OCI-M2 (cell line): ENCODE data around the gene DNAH7.

Experiments
- DNase-seq: peaks from one replicate; lab custom pipeline; 2025; ENCODE audit not compliant: unreplicated experiment; lab: John Stamatoyannopoulos, UW

DNAH7 gene

DNA sequence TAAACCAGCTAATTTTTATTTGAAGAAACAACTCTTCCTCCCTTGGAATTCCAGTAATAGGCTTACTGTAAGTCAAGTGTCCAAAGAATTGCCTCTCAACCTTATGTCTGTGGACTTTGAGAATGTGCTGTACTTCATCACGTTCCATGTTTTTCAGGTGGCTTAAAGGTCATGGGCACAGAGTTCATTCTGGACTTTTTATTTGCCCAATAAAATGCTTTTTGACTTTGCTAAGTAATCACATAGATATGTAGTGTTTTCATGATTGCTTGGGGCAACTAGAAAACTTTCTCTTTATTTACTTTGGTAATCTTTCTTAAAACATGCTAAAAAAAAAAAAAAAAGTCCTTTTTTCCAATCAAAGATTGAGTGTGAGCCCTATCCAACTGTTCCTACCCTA is 10.4 kb upstream of the DNAH7 start:
- no peak for DNase-seq

DNA sequence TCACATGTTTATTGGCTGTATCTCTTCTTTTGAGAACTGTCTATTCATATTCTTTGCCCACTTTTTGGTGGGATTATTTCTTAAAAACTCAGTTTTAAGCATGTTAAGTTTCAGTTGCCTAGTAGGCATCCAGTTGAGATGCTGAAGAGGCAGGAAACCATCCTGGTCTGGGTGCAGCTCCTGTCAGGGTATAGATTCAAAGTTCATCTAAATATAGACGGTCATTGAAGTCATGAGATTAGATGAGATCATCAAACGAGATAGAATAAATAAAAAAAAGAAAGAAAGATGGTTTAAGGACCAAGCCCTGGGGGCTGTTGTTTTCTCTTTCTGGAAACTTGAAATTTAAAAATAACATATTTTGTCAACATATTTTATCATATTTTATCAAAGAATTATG is 9.2 kb upstream of the DNAH7 start:
- no peak for DNase-seq

DNA sequence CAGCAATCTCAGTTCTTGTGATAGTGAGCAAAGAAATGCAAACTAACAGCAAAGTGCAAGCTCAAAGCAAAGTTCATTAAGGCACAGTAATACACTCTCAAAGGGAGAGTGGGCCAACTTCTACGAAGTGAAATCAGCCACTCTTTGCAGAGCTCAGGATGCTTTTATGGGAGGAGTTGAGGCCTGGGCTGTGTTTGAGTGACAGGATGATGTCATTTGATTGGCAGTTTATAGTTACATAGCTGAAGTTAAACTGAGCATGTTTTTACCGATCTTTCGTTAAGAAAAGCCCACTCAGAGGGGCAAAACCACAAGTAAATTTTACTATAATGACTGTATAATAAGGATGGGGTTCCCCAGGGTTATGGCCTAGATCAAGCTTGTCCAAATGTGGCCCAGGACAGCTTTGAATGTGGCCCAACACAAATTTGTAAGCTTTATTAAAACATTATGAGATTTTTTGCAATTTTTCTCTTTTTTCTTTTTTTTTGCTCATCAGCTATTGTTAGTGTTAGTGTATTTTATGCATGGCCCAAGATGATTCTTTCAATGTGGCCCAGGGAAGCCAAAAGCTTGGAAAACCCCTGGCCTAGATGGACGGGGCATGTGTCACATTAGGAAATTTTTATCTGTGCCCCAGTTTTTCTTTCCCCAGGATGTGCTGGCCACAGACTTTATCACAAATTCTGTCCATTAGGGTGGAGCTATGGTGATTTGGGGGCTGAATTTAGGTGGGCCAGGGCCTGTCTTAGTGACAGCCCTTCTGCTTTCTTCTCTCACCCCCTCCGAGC is 8.3 kb upstream of the DNAH7 start:
- DNase-seq, result no peak

DNA sequence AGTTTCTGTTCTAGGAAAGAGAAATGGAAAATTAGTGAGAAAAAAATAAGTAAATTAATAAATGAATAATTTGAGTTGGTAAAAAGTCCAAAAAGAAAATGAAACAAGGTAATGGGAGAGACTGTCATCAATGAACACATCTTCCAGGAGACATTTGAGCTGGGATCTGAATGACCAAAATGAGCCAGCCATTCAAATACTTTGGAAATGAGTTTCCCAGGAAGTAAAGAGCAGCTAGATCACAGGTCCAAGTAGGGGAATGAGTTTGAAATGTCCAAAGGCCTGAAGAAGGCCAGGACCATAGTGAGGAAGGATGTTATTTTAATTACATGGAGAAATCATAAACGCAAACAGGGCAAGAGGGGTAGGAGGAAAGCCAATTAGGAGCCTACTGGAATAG is 6.6 kb upstream of the DNAH7 start:
- DNase-seq, result no peak

DNA sequence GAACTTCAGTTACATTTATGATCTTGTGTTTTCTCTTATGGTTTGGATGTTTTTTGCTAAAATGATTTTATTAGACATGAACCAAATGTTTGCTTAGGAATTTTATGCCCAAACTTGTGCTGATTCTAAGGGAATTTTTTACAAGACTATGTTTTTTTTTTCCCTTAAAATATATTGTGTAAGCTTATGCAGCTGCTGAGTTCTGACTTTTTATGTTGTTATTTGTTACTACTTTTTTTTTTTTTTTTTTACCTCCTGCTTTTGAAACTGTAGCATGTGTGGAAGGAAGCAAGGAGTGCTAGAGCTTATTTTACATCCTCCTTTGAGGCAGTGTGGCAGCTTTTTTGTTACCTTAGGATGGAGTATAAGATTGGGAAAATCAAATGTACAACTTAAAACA is 6.0 kb upstream of the DNAH7 start:
- DNase-seq, result no peak

DNA sequence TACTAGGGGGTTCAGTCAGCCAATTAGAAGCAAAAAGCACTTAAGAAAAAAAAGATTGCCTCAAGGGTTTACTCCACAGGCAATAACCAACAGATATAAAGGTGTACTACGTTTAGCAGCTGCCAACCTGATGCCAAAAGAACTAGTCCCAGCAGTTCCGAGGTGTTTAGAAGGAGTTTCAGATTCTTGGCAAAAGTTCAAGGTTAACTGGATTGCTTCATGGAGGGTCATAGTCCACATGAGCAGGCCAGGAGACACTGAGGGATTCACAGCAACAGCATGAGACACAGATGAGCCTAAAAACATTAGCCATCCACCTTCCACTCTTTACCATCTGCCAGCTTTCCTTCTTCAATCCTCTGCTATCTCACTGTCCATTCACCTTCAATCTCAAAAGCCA is 4.9 kb upstream of the DNAH7 start:
- no peak for DNase-seq

DNA sequence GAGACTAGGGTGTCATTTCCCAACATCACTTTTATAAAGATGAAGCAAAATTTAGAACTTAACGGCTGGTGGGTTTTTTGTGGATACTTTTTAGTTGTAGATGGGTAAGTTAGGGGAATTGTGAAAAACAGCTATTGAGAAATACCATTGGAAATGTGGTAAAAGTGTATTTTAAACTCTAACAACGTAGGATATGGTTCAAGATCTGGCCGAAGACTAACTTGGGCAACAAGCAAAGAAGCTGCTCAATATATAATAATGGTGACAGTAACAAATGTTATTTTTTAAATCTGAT is 1.6 kb downstream of the DNAH7 start:
- no peak for DNase-seq

DNA sequence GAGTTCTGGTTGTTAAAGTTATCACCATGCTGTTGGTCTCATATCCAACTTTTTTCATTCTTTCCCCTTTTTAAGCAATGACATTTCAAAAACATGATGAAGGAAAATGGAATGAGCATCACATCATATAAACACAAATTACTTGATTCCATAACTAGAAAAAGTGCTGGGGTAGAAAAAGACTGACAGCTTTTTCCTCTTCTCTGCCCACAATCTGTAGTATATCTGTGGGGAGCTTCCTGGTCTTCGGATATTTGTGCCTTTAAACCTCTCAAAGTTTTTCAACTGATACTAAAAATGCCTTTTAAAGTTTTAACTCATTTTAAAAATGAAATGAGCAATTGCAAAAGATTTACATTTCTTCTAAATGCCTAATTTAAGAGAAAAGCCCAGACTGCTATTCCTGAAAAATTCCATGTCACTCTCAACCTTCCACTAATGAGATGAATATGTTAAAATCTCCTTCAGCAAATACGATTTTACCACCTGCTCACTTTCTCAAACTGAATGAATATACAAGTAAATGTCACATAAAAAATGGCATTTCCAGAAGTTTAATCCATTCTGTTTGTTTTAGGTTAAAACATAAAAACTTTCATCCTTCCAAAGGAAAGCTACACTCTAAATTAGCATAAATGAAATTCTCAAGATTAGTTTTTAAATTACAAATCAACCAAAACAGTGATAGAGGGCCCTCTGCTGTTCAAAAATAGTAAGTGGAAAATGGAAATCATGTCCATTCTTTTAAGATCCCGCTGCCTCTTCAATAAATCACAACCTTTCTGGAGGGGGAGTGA is 2.1 kb downstream of the DNAH7 start:
- DNase-seq, result no peak

DNA sequence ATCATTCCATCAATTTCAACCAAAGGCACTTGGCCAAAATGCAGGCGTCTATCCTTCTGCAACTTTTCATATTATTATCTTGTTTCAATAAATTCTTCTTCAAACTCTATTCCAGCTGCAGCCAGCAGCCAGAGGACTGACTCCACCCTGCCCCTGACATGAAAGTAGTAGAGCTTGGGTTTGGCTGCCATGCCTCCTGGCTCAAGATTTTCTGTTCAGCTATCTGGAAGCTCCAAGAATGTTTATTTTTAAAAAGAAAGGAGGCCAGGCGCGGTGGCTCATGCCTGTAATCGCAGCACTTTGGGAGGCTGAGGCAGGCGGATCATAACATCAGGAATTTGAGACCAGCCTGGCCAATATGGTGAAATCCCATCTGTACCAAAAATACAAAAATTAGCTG is 4.9 kb downstream of the DNAH7 start:
- no peak for DNase-seq

DNA sequence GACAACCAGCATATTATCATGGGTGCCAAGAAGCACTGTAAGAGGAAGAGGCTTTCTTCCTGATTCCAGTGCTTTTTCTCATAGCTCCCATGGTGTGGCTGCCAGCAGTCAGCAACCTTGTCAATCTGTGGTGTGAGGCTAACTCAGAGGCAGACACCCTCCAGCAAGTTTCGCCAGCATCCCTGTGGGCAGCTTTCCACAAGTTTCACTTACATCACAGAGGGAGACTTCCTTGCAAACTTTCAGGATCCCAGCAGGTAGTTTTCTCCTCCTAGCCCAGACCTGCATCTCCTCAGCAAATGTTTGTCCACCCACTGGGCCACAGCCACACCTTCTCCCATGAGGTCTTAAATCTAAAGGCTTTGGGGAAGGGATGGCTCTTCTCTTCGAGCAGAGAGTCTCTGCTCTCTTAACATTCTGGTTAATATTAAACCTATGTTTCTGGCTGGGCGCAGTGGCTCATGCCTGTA is 9.1 kb downstream of the DNAH7 start:
- no peak for DNase-seq

DNA sequence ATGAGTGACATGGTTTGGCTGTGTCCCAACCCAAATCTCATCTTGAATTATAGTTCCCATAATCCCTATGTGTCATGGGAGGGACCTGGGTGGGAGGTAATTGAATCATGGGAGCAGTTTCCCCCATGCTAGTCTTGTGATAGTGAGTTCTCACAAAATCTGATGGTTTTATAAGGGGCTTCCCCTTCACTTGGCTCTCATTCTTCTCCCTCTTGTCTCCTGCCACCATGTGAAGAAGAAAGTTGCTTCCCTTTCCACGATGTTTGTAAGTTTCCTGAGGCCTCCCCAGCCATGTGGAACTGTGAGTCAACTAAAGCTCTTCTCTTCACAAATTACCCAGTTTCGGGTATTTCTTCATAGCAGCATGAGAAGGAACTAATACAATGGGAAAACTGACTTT is 14.0 kb downstream of the DNAH7 start:
- no peak for DNase-seq

DNA sequence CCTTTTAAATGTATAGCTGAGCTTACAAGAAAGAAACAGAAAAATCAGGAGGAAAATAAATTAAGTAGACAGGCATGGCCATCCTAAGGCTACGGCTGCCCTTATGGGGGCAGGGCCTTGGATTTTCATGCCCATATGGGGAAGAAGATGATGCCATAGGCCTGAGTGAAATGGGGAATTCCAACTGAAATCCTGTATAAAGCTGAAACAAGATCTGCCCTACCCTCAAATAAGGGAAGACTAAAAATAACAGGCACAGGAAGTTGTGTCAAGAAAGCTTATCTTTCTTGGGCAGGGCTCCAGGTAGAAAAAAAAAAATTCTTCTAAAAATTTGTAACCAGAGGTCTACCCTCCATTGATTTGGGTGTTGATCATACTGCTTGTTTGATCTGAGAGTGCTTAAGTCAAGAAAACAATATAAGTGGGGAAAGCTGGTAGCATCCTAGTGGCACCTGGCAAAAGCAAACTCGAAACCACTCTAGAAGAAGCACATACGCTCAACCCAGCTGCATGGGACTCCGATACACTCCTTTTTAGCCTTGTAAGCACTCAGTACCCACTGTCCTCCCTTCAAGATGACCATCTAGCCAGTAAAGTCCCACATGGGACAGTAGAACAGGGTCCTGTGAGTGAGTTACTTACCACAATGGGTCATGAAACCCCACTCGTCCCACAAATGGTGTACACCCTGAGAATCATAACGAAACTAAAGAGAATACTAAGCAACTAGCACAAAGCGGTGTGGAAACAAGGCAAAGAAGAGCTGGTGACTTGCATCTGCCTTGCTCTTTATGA is 22.3 kb downstream of the DNAH7 start:
- DNase-seq, result no peak

DNA sequence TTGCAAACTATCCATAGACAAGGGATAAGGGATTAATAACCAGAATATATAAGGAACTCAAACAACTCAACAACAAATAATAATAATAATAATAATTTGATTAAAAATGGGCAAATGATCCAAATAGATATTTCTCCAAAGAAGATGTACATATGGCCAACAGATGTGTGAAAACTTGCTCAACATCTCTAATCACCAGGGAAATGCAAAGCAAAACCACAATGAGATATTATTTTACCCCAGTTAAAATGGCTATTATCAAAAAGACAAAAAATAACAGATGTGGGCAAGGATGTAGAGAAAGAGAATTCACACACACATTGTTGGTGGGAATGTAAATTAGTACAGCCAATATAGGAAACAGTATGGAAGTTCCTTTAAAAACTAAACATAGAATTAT is 26.9 kb downstream of the DNAH7 start:
- DNase-seq, result no peak

DNA sequence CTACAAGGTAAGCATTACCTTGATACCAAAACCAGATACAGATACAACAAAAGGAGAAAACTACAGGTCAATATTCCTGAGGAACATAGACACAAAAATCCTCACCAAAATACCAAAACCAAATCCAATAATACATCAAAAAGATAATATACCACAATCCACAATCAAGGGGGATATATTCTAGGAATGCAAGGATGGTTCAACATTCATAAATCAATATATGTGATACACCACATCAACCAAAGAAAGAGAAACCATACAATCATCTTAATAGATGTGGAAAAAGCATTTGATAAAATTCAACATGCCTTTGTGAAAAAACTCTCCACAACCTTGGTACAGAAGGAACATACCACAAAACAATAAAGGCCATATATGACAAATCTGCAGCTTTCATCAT is 28.4 kb downstream of the DNAH7 start:
- DNase-seq, result no peak

DNA sequence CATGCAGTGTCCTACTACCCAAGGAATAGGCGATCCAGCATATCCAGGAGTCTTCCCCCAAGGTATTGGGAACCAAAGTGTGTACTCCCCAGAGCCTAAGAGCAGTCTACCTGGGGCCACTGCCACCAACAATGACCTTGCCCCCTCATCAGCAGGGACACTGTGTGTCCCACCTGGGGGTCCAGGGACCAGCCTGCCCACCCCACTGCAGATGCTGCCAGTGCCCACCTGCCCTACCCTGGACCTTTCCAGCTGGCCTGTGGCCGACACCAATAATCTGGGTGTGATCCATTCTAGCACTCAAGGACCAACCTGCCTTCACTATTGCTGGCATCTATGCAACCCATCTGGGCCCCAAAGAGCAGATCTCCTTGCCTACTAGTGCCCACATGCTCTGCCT is 32.2 kb downstream of the DNAH7 start:
- no peak for DNase-seq

DNA sequence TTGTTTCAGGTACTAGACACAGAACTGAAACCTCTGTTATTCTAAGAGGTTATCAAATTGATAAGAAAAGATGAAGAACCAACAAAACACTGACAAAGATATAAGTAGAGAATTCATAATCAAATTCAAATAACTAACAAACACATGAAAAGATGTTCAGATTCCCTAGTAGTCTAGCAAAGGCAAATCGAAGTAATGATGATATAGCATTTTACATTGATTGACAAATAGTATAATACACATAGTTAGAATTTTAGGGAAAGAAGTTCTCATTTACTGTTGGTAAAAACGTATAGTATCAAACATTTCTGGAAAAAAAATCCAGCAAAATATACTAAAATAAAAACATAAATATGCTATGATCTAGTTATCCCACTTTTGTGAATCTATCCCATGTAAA is 50.6 kb downstream of the DNAH7 start:
- no peak for DNase-seq

DNA sequence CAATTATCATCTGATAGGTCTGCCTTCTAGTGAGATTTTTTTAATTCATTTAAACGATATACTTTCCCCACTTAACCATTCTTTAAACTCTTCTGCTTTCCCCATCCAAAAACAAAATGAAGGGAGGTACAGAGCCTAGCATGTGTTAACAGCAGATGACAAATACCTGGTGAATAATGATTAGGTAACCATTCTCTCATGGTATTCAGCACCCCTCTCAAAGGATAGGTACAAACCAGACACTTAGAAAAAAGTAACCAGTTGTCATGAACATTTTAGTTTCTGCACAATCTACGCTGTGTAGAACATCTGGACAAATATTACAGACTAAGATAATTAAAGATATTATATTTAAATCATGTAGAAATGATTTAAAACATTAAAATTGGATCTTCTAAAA is 56.3 kb downstream of the DNAH7 start:
- no peak for DNase-seq

DNA sequence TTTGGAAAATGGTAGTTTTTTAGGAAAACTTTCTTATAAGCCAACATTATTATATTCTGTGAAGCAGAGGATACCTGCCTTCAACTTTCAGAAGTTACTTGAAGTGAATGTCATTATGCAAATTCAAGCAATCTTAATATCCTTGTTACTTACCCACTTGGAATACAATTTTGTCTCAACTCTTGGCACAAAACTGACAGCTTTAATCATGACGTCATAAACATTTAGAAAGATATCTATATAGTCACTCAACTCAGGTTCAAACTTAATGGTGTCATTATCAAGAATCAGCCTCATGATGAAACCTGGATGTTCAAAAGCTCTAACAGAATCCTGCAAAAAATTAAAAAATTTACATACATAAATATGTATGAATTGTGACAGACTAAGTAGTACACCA is 68.1 kb downstream of the DNAH7 start:
- DNase-seq, result no peak

DNA sequence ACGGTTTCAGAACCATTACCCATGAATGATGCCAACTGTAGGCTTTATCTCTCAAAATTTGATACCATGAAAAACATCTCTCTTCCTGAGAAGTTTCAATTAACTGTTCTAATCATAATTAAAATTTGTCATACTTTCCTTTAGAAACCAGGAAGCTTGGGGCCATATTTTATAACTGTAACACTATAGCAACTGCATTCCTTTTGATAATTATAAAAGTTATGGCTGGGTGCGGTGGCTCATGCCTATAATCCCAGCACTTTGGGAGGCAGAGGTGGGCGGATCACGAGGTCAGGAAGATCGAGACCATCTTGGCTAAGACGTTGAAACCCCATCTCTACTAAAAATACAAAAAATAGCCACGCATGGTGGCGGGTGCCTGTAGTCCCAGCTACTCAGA is 70.6 kb downstream of the DNAH7 start:
- no peak for DNase-seq

DNA sequence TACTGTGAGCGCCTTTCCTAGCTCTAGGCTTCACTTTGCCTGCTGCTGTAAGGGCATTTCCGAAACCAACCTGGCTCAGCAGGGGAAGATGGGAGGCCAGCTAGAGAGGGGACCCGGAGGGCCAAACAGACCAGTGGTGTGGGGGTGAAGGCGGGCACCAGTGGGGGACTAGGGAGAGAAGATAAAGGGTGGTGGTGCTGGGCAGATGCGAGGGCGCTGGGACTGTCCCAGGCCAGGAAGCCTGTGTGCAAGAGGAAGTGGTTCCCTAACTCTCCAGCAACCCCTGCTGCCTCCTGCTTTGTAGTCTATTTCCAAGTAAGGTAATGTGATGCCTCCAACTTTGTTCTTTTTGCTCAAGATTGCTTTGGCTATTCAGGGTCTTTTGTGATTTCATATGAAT is 73.1 kb downstream of the DNAH7 start:
- DNase-seq, result no peak

DNA sequence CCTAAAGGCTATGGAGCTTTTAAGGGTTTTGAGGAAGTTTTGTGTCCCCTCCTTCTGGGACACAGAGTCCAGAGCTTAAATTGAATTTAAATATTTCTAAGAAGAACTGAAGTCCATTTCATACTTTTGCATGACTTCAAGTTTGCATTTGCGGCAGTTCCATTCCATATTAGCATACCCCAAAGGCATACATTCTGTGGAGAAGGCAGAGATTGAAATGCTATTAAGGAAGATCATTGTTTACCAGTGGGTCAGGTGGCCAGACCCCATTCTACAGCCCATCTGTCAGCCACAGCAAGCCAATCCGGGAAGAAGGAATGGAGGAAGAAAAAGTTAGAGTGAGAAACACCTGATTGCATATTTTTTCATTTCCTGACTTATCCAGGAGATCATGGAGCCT is 75.0 kb downstream of the DNAH7 start:
- DNase-seq, result no peak

DNA sequence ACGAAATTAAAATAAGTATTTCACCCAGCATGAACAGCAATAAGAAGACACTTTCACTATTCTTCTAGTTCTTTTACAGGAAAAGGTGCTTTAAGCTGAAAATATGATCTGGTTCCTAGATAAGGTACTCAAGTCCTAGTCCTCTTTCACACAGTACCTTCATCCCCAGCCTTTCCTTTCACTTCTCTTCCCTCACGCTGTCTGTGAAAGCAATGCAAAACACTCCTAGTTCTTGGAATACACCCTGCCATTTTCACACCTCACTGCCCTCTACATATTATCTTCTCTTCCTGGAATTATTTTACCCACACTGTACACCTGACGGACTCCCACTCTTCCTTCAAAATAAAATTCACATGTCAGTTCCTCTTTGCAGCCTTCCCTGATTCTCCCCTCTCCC is 82.9 kb downstream of the DNAH7 start:
- no peak for DNase-seq
